Activated T-cell treated with anti-CD3 and anti-CD28 coated beads for 4 hours (primary cell): ENCODE measurements around the gene SPATA6L.
"Not testable (repeated sequence)": the region's sequence is repeated elsewhere in the genome, so short reads cannot be mapped to it uniquely, and the experiment has no call there.

Experiments
- DNase-seq: peaks from one replicate; pipeline ENCODE4 v3.0.0-alpha.2; 2020

Gene SPATA6L

GRCh38 chr9:4622016-4622415 lies 44.3 kb downstream of the SPATA6L start:
- DNase-seq, result no peak

- no peak for DNase-seq
These were observed 45.3 kb downstream of the SPATA6L start for GRCh38 chr9:4620881-4621555.

- DNase-seq, result no peak
These were observed 46.1 kb downstream of the SPATA6L start for GRCh38 chr9:4620057-4620765.

GRCh38 chr9:4618700-4619099 lies 47.6 kb downstream of the SPATA6L start:
- DNase-seq, result no peak

GRCh38 chr9:4617752-4618151 lies 48.5 kb downstream of the SPATA6L start:
- DNase-seq, result no peak

GRCh38 chr9:4615778-4616177 lies 50.5 kb downstream of the SPATA6L start:
- DNase-seq, result no peak

- no peak for DNase-seq
These were observed 51.0 kb downstream of the SPATA6L start for GRCh38 chr9:4615251-4615650.

- DNase-seq, result no peak
These were observed 51.7 kb downstream of the SPATA6L start for GRCh38 chr9:4614627-4615026.

GRCh38 chr9:4606033-4606432 lies 60.2 kb downstream of the SPATA6L start:
- DNase-seq, result not testable (repeated sequence)

GRCh38 chr9:4604678-4605095 lies 61.6 kb downstream of the SPATA6L start:
- peak; percentile 67 for DNase-seq

- DNase-seq, result no peak
These were observed 62.5 kb downstream of the SPATA6L start for GRCh38 chr9:4603830-4604229.

- DNase-seq, result no peak
These were observed 65.9 kb downstream of the SPATA6L start for GRCh38 chr9:4600368-4600767.

GRCh38 chr9:4596165-4596922 lies 69.9 kb downstream of the SPATA6L start:
- peak; percentile 26 for DNase-seq

GRCh38 chr9:4594994-4595393 lies 71.3 kb downstream of the SPATA6L start:
- DNase-seq, result no peak

GRCh38 chr9:4594545-4594944 lies 71.7 kb downstream of the SPATA6L start:
- no peak for DNase-seq

- no peak for DNase-seq
These were observed 73.4 kb downstream of the SPATA6L start for GRCh38 chr9:4592886-4593285.

GRCh38 chr9:4592295-4592694 lies 74.0 kb downstream of the SPATA6L start:
- no peak for DNase-seq

GRCh38 chr9:4591123-4591500 lies 75.2 kb downstream of the SPATA6L start:
- no peak for DNase-seq

GRCh38 chr9:4590430-4591122 lies 75.7 kb downstream of the SPATA6L start:
- no peak for DNase-seq

GRCh38 chr9:4588721-4589120 lies 77.6 kb downstream of the SPATA6L start:
- no peak for DNase-seq

GRCh38 chr9:4585135-4585534 lies 81.1 kb downstream of the SPATA6L start:
- DNase-seq, result no peak

GRCh38 chr9:4584636-4585035 lies 81.6 kb downstream of the SPATA6L start:
- no peak for DNase-seq

- DNase-seq, result no peak
These were observed 83.3 kb downstream of the SPATA6L start for GRCh38 chr9:4583001-4583400.
